ENCODE measurements around the gene PTCD2. TPM values are rescaled to one million over a fixed set of nuclear protein-coding genes. Genes with fewer than 3 reads are reported as not detected.

Gene PTCD2
- total RNA-seq, 4 donors from 2014 or later = 3.5 to 7.1 (median 5.8) TPM

DNA sequence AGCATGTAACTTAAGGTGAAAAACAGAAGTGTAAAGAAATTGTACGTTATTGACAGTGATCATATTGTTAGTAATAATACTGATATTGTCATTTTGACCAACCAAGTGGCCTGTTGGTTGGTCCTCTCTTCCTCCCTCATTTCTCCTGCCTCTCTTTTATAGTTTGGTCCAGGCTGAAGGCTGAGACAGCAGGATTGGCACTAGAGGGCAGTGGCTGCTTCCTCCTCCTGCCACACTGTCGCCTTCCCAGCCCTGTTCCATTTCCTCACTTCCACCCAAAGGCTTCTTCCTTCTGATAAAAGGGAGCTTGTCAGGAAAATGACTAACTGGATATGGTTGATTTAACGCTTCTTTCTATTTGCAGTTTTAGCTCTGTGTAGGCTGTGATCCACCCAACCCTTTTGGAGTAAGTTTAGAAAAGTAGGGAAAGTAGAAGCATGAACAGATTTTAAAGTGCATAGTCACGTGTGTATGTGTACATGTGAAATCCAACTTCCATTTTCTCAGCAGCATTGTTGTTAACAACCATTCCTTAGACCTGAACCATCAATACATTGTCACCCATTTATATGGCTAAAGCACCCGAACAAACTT, 35.6 kb downstream of the PTCD2 start:
- Histone ChIP-seq H3K36me3 (peaks cover 5 to 29% (median 27%) of the 10 kb centered on the region in 4 donors), H3K9me3 (no peaks in the 10 kb centered on the region), H3K27ac (replicated peaks in 1 of 4) (no peak overlapping the region), H3K4me3 (no peak overlapping the region), H3K4me1 (no peaks in the 10 kb centered on the region), H3K27me3 (no peaks in the 10 kb centered on the region)
- intact Hi-C loops (cut with DNase I) = no loop called here
- TF ChIP-seq POLR2AphosphoS5 (IDR thresholded peaks at IDR 0.05) (no peak), EP300 (IDR thresholded peaks at IDR 0.05) (no peak), POLR2A (IDR thresholded peaks at IDR 0.05; ENCODE audit: low read depth) (no peak)
- TF ChIP-seq, protein P1, sequence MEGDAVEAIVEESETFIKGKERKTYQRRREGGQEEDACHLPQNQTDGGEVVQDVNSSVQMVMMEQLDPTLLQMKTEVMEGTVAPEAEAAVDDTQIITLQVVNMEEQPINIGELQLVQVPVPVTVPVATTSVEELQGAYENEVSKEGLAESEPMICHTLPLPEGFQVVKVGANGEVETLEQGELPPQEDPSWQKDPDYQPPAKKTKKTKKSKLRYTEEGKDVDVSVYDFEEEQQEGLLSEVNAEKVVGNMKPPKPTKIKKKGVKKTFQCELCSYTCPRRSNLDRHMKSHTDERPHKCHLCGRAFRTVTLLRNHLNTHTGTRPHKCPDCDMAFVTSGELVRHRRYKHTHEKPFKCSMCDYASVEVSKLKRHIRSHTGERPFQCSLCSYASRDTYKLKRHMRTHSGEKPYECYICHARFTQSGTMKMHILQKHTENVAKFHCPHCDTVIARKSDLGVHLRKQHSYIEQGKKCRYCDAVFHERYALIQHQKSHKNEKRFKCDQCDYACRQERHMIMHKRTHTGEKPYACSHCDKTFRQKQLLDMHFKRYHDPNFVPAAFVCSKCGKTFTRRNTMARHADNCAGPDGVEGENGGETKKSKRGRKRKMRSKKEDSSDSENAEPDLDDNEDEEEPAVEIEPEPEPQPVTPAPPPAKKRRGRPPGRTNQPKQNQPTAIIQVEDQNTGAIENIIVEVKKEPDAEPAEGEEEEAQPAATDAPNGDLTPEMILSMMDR (IDR thresholded peaks at IDR 0.05) = peak; percentile 45 to 58 (median 47)
- 70% methylated on average over 5 of the region's 5 CpGs for WGBS
- no peak for DNase-seq (ENCODE audit: extremely low spot score)

DNA sequence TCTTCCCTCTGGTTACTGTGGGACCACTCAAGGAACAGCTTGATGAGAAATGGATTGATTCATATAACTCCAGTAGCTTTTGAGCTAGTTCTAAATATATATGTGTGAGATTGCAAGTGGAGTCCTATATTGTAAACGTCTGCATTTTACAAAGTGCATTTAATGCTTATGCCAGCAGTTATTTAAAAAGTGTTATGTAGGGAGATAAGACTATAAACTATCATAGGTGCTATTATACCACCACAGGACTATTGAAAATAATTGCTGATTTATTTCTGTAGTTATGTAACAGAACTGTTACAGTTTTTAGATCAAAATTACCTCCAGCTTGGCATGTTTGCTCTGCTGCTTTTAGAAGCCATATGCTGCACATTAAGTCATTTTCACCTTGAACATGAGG, 36.2 kb downstream of the PTCD2 start:
- TF ChIP-seq EP300 (IDR thresholded peaks at IDR 0.05) (no peak), POLR2A (IDR thresholded peaks at IDR 0.05; ENCODE audit: low read depth) (no peak), POLR2AphosphoS5 (IDR thresholded peaks at IDR 0.05) (no peak)
- TF ChIP-seq, protein P1 (IDR thresholded peaks at IDR 0.05) = no peak
- intact Hi-C loops (cut with DNase I) = no loop called here
- no peaks in the 10 kb centered on the region for H3K4me1 ChIP-seq
- DNase-seq (ENCODE audit: extremely low spot score) = no peak
- H3K4me3 ChIP-seq = no peak overlapping the region
- H3K36me3 ChIP-seq = peaks cover 5 to 33% (median 30%) of the 10 kb centered on the region in 4 donors
- no peaks in the 10 kb centered on the region for H3K9me3 ChIP-seq
- H3K27me3 ChIP-seq = no peaks in the 10 kb centered on the region
- H3K27ac ChIP-seq (replicated peaks in 1 of 4) = no peak overlapping the region
- 67% methylated on average over 1 of the region's 1 CpG for WGBS

DNA sequence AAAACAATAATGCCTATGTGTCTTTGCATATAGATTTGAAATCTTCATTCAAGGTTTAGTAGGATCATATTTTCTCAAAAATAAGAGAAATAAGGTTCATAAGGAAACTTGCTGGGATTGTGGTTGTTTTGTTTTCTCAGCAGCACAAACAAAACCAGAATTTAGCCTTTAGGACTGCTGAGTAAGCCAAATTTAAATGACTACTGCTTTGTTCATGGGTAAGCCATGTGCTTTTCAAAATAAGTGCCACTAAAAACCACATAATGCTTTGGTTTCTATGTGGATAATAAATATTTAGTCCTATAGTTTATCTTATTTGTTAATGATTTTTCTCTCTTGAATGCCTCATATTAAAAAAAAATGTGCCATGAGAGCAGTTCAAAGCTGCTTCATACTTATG, 38.8 kb downstream of the PTCD2 start:
- Histone ChIP-seq H3K4me3 (no peak overlapping the region), H3K4me1 (no peaks in the 10 kb centered on the region), H3K36me3 (peaks cover 5 to 48% (median 34%) of the 10 kb centered on the region in 4 donors), H3K27me3 (no peaks in the 10 kb centered on the region), H3K27ac (replicated peaks in 1 of 4) (no peak overlapping the region), H3K9me3 (no peaks in the 10 kb centered on the region)
- DNase-seq (ENCODE audit: extremely low spot score) = no peak
- TF ChIP-seq EP300 (IDR thresholded peaks at IDR 0.05) (no peak), POLR2A (IDR thresholded peaks at IDR 0.05; ENCODE audit: low read depth) (no peak), POLR2AphosphoS5 (IDR thresholded peaks at IDR 0.05) (no peak)
- TF ChIP-seq, protein P1 (IDR thresholded peaks at IDR 0.05) = no peak
- intact Hi-C loops (cut with DNase I) = no loop called here

DNA sequence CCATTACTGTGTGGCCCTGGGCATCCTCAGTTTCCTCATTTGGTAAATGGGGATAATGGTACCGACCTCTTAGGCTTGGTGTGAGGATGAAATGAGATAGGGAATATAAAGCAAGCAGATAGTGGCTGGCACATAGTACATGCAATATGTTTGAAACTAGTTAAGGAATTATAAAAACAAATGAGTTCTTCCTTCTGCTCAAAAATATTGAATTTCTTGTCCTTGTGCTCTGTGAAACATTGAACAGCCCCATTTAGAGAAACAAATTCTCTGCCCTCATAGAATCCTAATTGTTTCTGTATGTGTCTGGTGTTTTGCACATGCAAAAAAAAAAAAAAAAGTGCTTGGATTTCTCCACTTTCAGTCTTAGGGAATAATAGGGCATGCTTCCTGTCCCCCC, 39.7 kb downstream of the PTCD2 start:
- peaks cover 5 to 48% (median 34%) of the 10 kb centered on the region in 4 donors for H3K36me3 ChIP-seq
- H3K4me3 ChIP-seq = no peak overlapping the region

More for the DNA sequence above, 39.7 kb downstream of the PTCD2 start:
- intact Hi-C loops (cut with DNase I) = loop anchor here (10.0 kb wide), 2 partner anchors 245 to 485 kb away; no protein-coding TSS in a partner anchor
- no peaks in the 10 kb centered on the region for H3K4me1 ChIP-seq
- no peaks in the 10 kb centered on the region for H3K27me3 ChIP-seq
- 90% methylated on average over 1 of the region's 1 CpG for WGBS
- DNase-seq (ENCODE audit: extremely low spot score) = no peak
- H3K27ac ChIP-seq (replicated peaks in 1 of 4) = no peak overlapping the region
- TF ChIP-seq POLR2A (IDR thresholded peaks at IDR 0.05; ENCODE audit: low read depth) (no peak), EP300 (IDR thresholded peaks at IDR 0.05) (no peak), POLR2AphosphoS5 (IDR thresholded peaks at IDR 0.05) (no peak)
- TF ChIP-seq, protein P1 (IDR thresholded peaks at IDR 0.05) = no peak
- H3K9me3 ChIP-seq = no peaks in the 10 kb centered on the region

Data from esophagus muscularis mucosa (tissue), 4 donors.